ENCODE results near the gene RANGAP1.

The RANGAP1 gene

DNA sequence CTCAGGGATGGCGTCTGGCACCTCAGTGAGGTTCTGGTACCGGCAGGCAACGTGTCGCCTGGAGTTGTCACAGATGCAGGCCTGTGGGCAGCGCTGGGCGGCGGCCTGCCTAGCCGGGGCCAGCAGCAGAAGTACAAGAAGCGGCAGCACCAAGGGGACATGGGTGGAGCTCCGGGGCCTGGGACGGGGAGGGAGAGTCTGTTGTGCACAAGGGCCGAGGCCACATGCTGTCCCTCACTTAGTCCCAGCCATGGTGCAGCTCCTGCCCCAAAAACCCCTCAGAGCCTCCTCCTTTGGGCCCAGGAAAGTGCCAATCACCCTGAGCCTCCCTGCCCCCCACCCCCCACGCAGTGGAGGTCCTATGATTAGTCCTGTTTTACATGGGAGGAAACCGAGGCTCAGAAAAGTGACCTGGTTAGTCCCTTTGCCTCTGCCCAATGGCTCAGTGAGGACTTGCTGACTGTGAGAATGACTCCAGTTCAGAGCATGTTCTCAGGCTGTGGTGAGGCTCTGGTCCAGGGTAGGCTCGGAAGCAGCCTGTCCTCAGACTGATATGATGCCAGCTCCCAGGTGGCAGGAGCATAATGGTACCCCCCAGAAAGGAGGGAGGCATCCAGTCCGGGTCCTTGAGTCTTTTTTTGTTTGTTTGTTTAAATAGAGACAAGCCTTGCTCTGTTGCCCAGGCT, 46.4 kb downstream of the RANGAP1 start:
- Mint-ChIP-seq H3K36me3 (ENCODE audit: low read depth) (no peaks in the 10 kb centered on the region), H3K4me3 (no peak overlapping the region)

DNA sequence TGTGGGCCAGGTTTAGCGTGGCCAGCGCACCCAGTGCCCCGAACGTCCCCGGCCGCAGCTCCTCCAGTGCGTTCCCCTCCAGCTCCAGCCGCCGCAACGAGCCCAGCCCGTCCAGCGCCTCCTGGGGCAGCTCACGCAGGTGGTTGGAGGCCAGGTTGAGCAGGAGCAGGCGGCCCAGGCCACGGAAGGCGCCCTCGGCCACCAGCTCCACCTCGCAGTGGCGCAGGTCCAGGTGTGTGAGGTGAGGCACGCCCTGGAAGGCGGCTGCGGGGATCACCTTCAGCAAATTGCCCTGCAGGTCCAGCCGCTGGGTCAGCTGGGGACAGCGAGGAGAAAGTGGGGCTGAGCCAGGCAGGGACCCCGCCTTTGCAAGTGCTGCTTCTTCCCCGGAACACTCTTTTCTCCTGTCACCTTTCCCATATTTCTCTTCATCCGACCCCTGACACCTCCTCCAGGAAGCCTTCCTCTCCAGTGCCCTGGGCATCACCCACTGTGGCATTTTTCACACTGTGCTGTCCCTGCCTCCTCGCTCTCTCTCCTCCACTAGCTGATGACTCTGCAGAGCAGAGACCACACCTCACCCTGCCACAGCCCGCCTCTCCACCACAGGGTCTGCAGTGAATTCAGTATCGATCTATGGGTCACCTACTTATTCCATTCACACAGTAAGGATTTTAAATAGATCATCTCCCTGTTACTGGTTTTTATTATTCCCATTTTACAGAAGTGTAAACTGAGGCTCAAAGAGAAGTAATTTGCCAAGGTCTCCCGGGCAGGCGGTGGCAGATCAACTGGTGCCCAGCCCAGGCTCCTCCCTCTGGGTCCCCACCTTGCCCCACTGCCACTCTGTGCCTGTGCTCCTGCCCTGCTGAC, 47.2 kb downstream of the RANGAP1 start:
- H3K4me1 Mint-ChIP-seq (ENCODE audit: low read depth) = peaks cover 6% of the 10 kb centered on the region
- no peaks in the 10 kb centered on the region for H3K27me3 Mint-ChIP-seq
- H3K27ac Mint-ChIP-seq = no peak overlapping the region
- no peaks in the 10 kb centered on the region for H3K36me3 Mint-ChIP-seq (ENCODE audit: low read depth)
- H3K4me3 Mint-ChIP-seq = peak overlapping the region; percentile 5
- H3K9me3 Mint-ChIP-seq = no peaks in the 10 kb centered on the region

More for the DNA sequence above, 46.4 kb downstream of the RANGAP1 start:
- Mint-ChIP-seq H3K27ac (no peak overlapping the region), H3K9me3 (no peaks in the 10 kb centered on the region), H3K4me1 (ENCODE audit: low read depth) (peaks cover 6% of the 10 kb centered on the region), H3K27me3 (no peaks in the 10 kb centered on the region)

DNA sequence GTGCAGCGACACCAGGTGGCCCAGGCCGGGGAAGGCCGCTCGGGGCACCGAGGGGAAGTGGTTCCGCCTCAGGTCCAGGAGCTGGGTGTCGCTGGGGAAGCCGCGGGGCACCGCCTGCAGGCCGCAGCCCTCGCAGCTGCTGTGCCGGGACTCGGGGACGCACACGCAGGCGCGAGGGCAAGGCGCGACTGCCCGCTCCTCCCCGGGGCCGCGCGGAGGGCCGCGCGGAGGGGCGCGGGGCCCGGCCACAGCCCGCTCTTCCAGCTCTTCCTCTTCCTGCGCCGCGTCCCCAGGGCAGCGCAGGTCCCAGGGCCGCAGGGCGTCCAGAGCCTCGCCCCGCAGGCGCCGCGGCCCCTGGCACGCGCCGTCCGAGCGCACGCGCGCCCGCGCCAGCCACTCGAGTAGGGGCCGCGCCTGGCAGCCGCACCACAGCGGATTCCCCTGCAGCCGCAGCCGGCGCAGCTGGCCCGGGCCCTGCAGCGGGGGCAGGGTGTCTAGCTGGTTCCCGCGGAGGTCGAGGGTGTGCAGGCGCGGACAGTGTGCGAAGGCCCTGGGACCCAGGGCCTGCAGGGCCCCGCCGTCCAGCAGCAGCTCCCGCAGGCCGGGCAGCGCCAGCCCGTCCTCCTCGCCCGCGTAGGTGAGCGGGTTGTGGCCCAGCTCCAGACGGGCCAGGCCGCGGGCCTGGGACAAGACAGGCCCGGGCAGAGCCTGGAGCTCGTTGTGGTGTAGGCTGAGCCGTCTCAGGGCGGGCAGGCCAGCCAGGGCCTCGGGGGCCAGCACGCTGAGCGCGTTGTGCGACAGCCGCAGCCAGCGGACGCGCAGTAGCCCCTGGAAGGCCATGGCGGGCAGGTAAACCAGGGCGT, 48.0 kb downstream of the RANGAP1 start:
- Mint-ChIP-seq H3K27me3 (no peaks in the 10 kb centered on the region), H3K4me1 (ENCODE audit: low read depth) (peaks cover 6% of the 10 kb centered on the region), H3K9me3 (no peaks in the 10 kb centered on the region), H3K27ac (no peak overlapping the region), H3K4me3 (no peak overlapping the region), H3K36me3 (ENCODE audit: low read depth) (no peaks in the 10 kb centered on the region)

DNA sequence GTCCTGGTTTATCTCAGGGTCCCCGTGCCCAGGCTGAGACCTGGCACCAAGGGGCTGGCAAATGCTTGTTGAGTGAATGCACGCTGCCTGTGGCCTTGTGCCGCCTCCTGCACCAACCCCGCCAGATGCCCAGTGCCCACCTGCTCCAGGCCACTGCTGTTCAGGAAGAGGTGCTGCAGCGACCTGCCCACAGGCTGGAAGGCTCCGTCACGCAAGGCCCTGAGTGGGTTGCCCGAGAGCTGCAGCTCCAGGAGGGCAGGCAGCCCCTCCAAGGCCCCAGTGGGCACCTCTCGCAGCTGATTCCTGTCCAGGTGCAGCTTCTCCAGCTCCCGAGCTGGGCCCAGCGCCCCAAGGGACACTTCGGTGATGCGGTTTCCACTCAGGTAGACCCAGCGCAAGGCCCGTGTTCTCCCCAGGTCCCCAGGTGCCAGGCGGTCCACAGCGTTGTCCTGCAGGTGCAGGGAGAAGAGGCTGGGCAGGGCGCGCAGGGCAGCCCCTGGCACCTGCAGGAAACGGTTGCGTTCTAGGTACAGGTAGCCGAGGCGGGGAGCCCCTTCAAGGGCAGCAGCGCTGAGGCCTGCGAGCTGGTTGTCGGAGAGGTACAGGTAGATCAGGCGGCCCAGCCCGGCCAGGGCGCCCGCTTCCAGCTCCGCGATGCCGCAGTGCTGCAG, 48.8 kb downstream of the RANGAP1 start:
- Mint-ChIP-seq H3K4me1 (ENCODE audit: low read depth) (peaks cover 6% of the 10 kb centered on the region), H3K27ac (no peak overlapping the region), H3K9me3 (no peaks in the 10 kb centered on the region), H3K4me3 (peak overlapping the region; percentile 49), H3K36me3 (ENCODE audit: low read depth) (no peaks in the 10 kb centered on the region), H3K27me3 (no peaks in the 10 kb centered on the region)

DNA sequence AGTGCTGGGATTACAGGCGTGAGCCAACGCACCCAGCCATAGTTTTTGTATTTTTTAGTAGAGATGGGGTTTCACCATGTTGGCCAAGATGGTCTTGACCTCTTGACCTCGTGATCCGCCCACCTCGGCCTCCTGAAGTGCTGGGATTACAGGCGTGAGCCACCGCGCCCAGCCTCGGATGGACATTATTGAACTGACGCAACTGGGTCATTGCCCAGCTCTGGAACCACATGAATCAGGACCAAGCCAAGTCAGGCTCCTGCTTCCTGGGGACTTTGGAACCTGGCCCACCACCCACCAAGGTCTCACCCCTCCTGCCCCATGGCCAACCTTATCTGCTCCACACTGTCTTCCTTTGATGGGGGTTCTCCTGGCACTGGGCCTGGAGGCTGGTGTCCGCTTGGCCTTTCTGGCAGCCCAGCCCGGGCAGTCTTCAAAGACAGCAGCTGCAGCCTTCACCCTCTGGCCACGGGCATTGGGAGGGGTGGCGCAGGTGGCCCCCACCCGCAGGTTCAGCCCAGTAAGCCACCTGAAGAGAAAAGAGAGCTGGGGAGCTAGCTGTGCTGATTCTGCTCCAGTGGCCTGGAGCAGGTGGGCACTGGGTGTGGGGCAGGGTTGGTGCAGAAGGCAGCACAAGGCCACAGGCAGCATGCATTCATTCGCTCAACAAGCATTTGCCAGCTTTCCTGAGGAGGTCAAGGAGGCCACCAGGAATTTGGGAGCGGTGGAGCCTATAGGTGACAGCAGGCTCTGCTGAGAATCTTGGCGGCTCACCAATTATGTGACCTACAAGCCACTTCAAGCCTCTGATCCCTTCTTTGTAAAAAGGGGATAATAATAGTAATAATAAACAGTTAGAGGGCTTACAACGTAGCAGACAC, 50.9 kb downstream of the RANGAP1 start:
- no peaks in the 10 kb centered on the region for H3K9me3 Mint-ChIP-seq
- H3K27me3 Mint-ChIP-seq = no peaks in the 10 kb centered on the region
- H3K27ac Mint-ChIP-seq = no peak overlapping the region
- no peak overlapping the region for H3K4me3 Mint-ChIP-seq
- H3K36me3 Mint-ChIP-seq (ENCODE audit: low read depth) = peaks cover 5% of the 10 kb centered on the region
- peaks cover 6% of the 10 kb centered on the region for H3K4me1 Mint-ChIP-seq (ENCODE audit: low read depth)

DNA sequence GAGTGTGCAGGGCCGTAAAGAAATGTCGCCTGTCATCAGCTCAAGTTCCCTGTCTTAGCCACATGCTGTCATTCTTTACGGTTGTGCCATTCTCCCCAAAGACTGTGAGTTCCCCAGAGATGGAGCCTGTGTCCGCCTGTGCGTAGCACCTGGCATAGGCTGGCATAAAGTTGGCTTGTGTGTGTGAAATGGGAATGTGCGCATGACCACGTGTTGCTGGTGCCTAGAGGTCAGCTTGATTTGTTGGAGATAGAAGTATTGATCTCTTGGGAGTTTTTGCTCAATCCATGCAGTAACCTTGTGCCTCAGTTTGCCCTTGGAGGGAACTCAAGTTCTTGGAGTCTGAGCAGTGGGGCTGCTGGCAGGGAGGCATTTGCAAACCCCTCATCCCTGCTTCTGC, 54.6 kb downstream of the RANGAP1 start:
- no peaks in the 10 kb centered on the region for H3K4me1 Mint-ChIP-seq (ENCODE audit: low read depth)
- H3K4me3 Mint-ChIP-seq = no peak overlapping the region
- no peaks in the 10 kb centered on the region for H3K27me3 Mint-ChIP-seq
- no peaks in the 10 kb centered on the region for H3K9me3 Mint-ChIP-seq
- peaks cover 14% of the 10 kb centered on the region for H3K36me3 Mint-ChIP-seq (ENCODE audit: low read depth)
- H3K27ac Mint-ChIP-seq = no peak overlapping the region

DNA sequence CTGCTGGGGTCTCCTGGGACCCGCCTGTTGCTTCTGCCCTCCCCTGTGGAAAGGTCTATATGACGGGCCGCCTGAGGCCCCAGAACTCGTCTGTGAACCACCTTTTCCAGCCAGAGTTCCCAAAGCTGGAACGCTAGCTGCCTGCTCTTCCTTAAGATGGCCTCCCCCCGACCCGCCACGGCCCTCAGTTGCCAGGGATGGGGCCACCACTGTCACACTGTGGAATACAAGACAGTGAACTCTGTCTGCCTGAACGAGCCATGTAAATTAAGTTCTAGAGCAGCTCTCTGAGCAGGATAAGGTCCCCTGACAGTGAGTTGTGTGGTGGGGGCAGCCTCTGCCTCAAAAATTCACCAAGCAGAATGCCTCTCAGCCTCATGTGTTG, 55.6 kb downstream of the RANGAP1 start:
- no peaks in the 10 kb centered on the region for H3K9me3 Mint-ChIP-seq
- H3K4me1 Mint-ChIP-seq (ENCODE audit: low read depth) = no peaks in the 10 kb centered on the region
- peaks cover 14% of the 10 kb centered on the region for H3K36me3 Mint-ChIP-seq (ENCODE audit: low read depth)
- no peak overlapping the region for H3K27ac Mint-ChIP-seq
- no peak overlapping the region for H3K4me3 Mint-ChIP-seq
- H3K27me3 Mint-ChIP-seq = no peaks in the 10 kb centered on the region

DNA sequence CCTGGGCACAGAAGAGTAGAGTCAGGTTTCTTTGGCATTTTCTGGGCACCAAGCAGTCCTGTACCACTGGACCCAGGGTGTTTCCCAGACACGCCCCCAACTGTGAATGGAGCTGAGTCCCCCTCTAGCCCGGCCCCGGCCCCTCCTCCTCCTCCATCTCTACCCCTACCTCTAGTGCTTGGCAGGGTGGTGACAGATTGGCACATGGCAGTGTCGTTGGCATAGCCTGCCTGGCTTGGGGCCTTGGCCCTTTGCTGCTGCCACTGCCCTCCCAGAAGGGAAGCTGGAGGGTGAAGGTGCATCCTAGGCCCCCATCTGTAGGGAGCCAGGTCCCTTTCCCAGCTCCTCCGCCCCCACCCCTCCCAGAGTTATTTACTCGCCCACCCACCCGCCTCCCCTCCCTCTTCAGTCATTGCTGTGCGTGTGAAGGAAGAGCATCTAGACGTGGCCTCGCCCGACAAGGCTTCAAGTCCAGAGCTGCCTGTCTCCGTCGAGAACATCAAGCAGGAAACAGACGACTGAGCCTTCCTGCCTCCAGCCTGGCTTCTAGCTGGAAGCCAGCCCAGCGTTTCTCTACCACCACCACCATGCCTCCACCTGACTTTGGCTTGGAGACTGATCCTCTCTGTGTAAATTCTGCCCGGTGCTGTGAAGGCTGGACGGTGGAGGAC, 56.1 kb downstream of the RANGAP1 start:
- Mint-ChIP-seq H3K27ac (no peak overlapping the region), H3K27me3 (no peaks in the 10 kb centered on the region), H3K4me3 (no peak overlapping the region), H3K36me3 (ENCODE audit: low read depth) (peaks cover 14% of the 10 kb centered on the region), H3K9me3 (no peaks in the 10 kb centered on the region), H3K4me1 (ENCODE audit: low read depth) (no peaks in the 10 kb centered on the region)

DNA sequence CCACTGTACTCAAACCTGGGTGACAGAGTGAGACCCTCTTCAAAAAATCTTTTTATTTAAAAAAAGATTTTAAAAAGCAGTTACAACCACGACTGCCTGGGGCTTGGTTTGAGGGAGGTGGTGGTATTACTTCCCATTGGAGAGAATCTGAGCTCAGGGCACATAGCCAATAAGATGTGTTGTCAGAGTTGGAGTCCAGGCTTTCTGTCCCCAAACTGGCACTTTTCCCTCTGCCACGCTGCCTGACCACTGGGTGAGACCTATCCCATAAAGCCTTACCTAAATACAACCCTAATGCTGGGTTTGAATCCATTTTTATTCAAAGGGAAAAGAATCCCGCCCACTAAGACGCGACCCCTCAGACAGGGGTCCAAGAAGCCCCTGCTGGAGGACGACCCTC, 56.8 kb downstream of the RANGAP1 start:
- no peak overlapping the region for H3K27ac Mint-ChIP-seq
- H3K27me3 Mint-ChIP-seq = no peaks in the 10 kb centered on the region
- peaks cover 14% of the 10 kb centered on the region for H3K36me3 Mint-ChIP-seq (ENCODE audit: low read depth)
- no peaks in the 10 kb centered on the region for H3K9me3 Mint-ChIP-seq
- H3K4me1 Mint-ChIP-seq (ENCODE audit: low read depth) = no peaks in the 10 kb centered on the region
- no peak overlapping the region for H3K4me3 Mint-ChIP-seq

DNA sequence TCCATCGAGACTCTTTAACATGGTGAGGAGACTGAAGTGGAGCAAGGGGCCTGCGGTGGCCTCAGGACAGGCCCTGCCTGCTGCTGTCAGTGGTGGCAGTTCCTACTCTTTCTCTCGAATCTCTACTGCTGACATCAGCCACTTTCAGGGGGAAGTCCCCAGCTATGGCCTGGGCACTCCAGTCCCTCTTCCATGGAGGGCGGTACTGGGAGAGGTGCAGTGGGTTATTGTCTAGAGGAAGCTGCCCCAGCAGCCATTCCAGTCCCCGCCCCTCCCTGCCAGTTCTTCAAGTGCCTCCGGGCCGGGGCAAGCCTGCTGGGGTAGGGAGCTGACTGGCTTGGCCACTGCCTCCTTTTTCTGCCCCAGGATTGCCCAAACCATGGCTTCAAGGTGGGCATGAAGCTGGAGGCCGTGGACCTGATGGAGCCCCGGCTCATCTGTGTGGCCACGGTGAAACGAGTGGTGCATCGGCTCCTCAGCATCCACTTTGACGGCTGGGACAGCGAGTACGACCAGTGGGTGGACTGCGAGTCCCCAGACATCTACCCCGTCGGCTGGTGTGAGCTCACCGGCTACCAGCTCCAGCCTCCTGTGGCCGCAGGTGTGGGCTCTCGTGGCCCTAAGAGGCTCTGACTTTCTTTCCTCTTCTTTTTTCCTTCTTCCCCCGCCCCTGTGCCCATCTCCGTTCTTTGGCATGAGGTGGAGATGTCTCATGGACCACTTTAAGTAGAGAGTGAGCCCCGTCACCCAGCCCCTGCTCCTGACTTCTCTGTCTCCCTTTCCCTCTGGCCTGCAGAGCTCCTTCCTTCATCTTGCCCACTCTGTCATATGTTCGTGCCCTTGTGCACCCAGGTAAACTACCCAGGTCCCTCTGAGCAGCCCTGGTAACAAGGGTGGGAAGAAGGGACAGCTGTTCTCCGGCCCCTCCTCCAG, 59.0 kb downstream of the RANGAP1 start:
- no peaks in the 10 kb centered on the region for H3K9me3 Mint-ChIP-seq
- no peaks in the 10 kb centered on the region for H3K4me1 Mint-ChIP-seq (ENCODE audit: low read depth)
- no peaks in the 10 kb centered on the region for H3K27me3 Mint-ChIP-seq
- H3K27ac Mint-ChIP-seq = no peak overlapping the region
- H3K36me3 Mint-ChIP-seq (ENCODE audit: low read depth) = peaks cover 24% of the 10 kb centered on the region
- H3K4me3 Mint-ChIP-seq = no peak overlapping the region

DNA sequence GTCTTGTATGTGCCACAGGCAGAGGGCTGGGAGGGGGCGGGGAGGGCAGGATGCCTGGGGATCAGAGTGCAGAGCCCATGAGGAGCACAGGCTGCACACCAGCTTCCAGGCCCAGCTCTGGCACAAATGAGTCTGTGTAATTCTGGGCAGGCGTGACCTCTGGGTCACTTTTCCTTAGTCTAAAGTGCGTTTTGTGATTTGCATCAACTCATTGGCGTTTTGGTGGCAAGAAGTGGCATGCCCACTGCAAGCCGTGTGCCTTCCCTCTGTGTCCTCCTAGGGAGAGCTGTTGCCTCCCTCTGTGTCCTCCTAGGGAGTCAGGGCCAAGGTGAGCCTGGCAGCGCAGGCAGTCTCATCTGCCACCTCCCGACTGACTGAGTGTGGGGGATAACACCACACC, 62.5 kb downstream of the RANGAP1 start:
- Mint-ChIP-seq H3K4me1 (ENCODE audit: low read depth) (no peaks in the 10 kb centered on the region), H3K27ac (no peak overlapping the region), H3K9me3 (no peaks in the 10 kb centered on the region), H3K4me3 (no peak overlapping the region), H3K36me3 (ENCODE audit: low read depth) (peaks cover 39% of the 10 kb centered on the region), H3K27me3 (no peaks in the 10 kb centered on the region)

DNA sequence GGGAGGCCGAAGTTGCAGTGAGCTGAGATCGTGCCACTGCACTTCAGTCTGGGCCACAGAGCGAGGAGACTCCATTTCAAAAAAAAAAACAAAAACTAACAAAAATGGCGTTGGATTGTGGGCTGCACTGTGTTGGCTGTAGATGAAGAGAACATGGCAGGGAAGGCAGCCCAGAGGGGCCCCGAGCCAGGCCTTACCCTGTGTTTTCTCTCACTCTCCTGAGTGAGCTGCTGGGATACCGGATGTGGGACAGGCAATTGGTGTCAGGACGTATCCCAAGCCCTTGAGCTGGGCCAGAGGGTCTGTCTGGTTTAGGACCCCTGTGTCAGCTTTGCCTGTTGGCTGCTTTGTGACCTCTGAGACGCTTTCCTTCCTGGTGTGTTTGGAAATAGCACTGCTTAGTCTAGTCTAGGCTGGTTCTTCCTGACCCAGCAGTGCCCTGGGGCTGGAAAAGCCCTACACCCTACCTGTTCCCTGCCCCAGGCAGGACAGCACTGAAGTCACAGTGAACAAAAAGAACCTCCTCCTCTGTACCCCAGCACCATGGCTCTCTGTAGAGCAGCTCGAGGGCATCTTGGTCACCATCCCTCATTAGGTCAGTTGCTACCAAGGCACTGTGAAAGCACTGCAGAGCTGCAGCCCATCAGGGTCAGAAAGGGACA, 63.0 kb downstream of the RANGAP1 start:
- Mint-ChIP-seq H3K27me3 (no peaks in the 10 kb centered on the region), H3K4me3 (no peak overlapping the region), H3K36me3 (ENCODE audit: low read depth) (peaks cover 42% of the 10 kb centered on the region), H3K27ac (no peak overlapping the region), H3K9me3 (no peaks in the 10 kb centered on the region), H3K4me1 (ENCODE audit: low read depth) (peaks cover 2% of the 10 kb centered on the region)
